Astrocyte of the cerebellum (primary cell): ENCODE measurements around the gene NEU2.

Source experiments
- DNase-seq: peaks from one replicate; pipeline ENCODE4 v3.0.0-alpha.2; 2011; ENCODE audit warnings: low read depth
- H3K4me3 ChIP-seq: 2 replicates; pipeline ENCODE4 v1.5.1; 2011; ENCODE audit warnings: mild to moderate bottlenecking, low read depth, low read length, moderate library complexity
- CTCF ChIP-seq: IDR thresholded peaks from 2 replicates; pipeline ENCODE4 v1.5.1; 2012; ENCODE audit warnings: low read length, low read depth, moderate library complexity, mild to moderate bottlenecking; ENCODE audit errors: missing control alignments
- in situ Hi-C: cut with HindIII; loops from 2 replicates; pipeline ENCODE4 v1.10.0; 2017; ENCODE audit warnings: low sequenced_read_pairs

Gene NEU2

GRCh38 chr2:233081232-233081730 is 48.8 kb downstream of the NEU2 start:
- in situ Hi-C loops: loop anchor here (5.0 kb wide), 1 partner anchor 91 kb away; no protein-coding TSS in a partner anchor

GRCh38 chr2:233081731-233082221 is 49.3 kb downstream of the NEU2 start:
- TF ChIP-seq CTCF: no peak
- H3K4me3 ChIP-seq: no peak overlapping the region
- DNase-seq: no peak
- in situ Hi-C loops: loop anchor here (5.0 kb wide), 1 partner anchor 91 kb away; no protein-coding TSS in a partner anchor

More at GRCh38 chr2:233081232-233081730, 48.8 kb downstream of the NEU2 start:
- no peak overlapping the region for H3K4me3 ChIP-seq
- no peak for TF ChIP-seq CTCF
- DNase-seq: no peak

GRCh38 chr2:233082222-233082930 is 49.9 kb downstream of the NEU2 start:
- no peak for DNase-seq
- in situ Hi-C loops: loop anchor here (5.0 kb wide), 1 partner anchor 90 kb away; no protein-coding TSS in a partner anchor
- H3K4me3 ChIP-seq: no peak overlapping the region
- no peak for TF ChIP-seq CTCF

- in situ Hi-C loops: loop anchor here (5.0 kb wide), 1 partner anchor 89 kb away; no protein-coding TSS in a partner anchor
- TF ChIP-seq CTCF: no peak
- no peak overlapping the region for H3K4me3 ChIP-seq
- no peak for DNase-seq
These were observed 50.7 kb downstream of the NEU2 start for GRCh38 chr2:233082931-233083755.

GRCh38 chr2:233083782-233084181 is 51.3 kb downstream of the NEU2 start:
- no peak overlapping the region for H3K4me3 ChIP-seq
- in situ Hi-C loops: loop anchor here (5.0 kb wide), 1 partner anchor 89 kb away; no protein-coding TSS in a partner anchor
- DNase-seq: no peak
- TF ChIP-seq CTCF: no peak

GRCh38 chr2:233084488-233084887 is 52.0 kb downstream of the NEU2 start:
- no peak for DNase-seq
- in situ Hi-C loops: loop anchor here (5.0 kb wide), 1 partner anchor 88 kb away; no protein-coding TSS in a partner anchor
- no peak overlapping the region for H3K4me3 ChIP-seq
- TF ChIP-seq CTCF: no peak
